NCI-H1105 treated with DMSO at 0.1 percent for 48 hours (cell line): ENCODE data around the gene NAV2.

Source experiments
- DNase-seq: peaks from one replicate; lab custom pipeline; 2025; lab: John Stamatoyannopoulos, UW

The NAV2 gene

DNA sequence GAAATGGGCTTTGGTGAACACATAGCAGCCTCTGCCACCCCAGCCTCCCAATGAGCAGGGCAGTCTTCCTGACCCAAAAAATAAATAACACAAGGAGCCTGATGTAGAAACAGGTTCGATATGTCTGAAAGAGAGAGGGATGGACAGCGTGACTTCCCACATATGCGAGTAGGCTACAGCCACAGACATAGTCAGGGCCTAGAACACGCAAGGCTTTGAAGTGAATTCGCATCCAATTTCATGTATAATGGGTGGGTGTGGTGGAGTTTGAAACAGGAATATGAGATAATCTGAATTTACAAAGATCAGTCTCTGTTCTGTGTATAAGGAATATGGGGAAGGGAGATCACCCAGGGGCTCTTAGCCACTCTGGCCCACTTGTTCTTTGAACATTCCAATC is 373.3 kb downstream of the NAV2 start:
- DNase-seq = no peak

DNA sequence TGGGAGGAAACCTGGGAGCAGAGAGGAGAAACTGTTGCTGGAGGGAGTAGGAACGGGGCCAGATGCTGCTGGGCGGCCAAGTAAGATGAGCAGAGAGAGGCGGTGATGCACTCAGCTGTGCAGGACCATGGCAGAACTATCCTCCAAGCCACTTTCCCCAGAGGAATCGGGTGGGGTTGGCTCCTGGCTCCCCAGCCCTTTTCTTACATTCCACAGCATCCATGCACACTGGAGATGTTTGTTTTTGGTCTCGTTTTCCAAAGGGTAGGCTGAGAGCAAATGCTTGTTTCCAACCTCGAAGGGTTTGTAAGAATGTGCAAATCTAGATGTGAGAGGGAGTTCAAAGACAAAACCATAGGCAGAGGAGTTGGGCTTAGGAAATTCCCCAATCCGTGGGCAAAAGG is 374.5 kb downstream of the NAV2 start:
- DNase-seq = no peak

DNA sequence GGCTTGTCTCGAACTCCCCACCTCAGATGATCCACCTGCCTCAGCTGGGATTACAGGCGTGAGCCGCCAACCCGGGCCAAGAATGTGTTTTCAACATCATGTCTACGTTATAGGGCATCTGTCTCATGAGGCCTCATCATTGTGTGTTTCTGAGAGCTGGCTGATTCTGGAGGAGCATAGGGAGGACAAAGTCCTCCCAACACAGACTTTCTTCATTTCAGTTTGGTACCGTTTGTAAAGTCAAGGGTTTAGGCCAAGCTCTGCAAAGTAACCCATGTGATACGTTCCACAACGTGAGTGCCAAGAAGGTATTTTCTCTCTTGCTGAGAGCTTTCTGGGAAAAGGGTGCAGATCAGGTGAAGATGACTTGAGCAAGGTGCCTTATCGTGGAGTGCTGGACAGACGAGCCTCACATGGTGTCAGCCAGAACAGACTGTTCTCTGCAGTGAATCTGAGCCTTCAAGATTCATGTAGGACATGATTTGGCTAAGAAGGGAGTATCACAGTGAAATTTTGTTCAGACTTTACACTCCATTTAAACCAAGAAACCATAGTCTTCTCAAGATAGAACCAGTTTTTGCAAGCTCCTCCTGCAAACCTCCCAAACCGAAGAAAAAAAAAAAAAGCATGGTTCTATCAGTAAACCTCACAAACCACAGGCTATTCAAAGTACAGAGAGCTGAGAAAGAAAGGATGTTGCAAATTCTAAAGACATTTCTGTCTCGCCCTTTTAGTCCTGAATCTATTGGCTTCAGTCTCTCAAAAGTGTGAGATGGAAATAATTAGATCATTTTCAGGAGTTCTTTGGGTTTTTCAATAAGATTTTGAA is 376.0 kb downstream of the NAV2 start:
- no peak for DNase-seq

DNA sequence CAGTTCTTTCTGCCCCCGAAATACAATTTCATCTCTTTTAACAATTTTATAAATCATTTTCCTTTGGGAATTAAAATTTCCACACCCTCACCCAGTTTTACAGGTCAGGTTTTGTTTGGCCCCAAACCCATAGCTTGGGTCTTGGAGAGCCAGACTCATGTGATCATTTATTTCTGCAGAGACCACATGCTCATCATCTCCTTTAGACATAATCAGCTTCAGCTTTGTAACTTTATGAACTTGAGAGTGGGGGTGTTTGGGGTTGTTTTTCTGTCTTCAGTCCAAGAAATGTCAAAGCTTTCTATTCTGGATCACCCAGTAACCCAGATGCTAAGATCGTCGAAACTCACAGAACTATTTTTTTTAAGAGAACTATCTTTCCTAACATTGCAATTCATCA is 376.7 kb downstream of the NAV2 start:
- no peak for DNase-seq

DNA sequence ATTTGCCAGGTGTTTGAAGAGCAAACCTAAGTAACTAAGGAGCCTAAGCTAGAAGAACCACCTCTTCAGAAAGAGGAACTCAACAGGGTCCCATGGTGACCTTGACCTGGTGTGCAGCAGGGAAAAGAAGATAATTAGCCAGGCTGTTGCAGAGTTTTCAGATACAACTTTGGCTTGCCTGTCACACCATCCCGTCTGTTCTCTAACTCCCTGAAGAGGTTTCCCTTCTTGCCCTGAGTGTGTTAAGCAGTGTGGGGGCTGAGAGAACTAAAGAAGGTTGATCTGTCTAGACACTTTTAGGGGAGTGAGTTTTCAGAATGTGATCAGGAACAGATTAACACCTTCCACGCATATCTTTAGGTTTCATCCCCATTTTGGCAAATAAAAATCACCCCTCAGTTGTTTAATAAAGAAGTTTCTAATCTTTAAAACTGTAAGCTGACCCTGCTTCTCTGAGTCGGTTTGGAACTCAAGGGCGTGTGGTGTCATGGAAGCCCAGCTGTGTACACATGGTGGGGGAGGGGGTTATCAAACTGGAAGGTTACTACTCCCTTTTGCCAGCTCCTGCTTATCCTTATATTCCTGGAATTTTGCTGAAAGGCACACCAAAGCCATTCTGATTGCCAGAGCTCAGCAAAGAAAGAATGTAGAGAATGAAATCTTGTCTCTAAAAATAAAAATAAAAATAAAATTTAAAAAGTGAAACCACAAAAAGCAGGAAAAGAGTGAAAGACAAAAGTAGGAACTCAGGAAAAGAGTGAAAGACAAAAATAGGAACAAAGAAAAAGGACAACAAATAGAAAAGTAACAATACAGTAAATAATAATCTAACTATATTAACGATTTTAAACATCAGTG is 377.4 kb downstream of the NAV2 start:
- peak; percentile 59 for DNase-seq

DNA sequence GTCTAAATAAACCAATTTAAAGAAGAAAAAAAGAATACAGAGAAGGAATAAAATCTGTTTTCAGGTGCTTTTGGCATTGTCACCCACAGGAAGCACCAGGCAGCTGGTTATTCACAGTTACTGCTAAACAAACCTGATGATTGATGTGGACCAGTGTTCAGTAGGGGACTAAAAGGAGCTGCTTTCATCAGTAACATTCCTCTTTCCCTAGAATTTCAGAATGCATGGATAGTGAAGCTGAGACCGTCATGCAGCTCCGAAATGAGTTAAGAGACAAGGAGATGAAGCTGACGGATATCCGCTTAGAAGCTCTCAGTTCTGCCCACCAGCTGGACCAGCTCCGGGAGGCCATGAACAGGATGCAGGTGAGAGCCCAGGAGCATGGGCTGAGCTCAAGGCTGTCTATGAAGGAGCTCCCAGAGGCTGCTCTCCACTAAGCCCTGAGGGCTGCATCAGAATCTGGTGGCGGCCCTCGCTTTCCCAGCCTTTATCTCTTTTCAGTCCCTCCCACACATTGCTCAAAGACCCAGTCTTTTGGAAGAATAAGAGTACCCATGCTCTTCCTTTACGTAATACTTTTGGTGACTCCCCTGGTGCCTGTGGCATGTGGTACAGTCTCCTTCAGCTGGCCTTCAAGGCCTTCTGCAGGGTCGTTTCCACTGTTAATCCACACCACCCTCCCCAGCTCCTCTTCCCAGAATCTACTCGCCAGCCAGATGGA is 378.2 kb downstream of the NAV2 start:
- DNase-seq = no peak

DNA sequence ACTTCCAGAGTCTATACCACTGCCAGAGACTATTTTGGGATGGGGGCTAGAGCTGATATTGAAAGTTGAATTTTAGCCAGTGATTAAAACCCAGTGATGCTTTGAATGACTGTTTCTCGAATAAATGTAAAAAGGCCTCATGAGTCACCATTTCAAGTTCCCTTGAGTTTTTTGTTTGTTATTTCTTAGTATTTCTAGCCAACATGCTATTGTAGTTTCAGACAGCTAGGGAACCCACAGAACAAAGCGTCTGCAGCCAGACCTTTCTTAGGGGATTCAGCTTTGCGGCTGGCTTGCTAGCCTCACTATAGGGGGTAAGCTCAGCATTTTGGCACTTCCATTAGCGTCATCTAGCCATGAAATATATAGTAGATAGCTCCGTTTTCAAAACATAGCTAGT is 381.1 kb downstream of the NAV2 start:
- DNase-seq = no peak

DNA sequence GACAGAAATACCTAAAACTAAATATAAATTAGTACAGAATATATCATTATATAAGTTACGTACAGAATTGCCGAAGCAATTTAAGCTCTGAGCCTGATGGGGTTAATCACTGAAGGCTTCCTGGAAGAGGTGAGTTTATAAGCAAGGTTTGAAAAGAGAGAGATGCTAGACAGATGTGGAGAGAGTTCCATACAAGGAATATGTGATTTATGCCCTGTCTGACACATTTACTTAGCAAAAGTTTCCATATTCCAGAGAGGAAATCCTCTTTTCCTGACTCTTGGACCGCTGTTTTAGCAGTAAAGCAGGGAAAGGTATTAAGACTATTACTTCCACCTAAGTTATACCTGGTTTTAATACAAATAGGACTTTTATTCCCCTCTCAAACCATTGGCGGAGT is 382.6 kb downstream of the NAV2 start:
- no peak for DNase-seq

DNA sequence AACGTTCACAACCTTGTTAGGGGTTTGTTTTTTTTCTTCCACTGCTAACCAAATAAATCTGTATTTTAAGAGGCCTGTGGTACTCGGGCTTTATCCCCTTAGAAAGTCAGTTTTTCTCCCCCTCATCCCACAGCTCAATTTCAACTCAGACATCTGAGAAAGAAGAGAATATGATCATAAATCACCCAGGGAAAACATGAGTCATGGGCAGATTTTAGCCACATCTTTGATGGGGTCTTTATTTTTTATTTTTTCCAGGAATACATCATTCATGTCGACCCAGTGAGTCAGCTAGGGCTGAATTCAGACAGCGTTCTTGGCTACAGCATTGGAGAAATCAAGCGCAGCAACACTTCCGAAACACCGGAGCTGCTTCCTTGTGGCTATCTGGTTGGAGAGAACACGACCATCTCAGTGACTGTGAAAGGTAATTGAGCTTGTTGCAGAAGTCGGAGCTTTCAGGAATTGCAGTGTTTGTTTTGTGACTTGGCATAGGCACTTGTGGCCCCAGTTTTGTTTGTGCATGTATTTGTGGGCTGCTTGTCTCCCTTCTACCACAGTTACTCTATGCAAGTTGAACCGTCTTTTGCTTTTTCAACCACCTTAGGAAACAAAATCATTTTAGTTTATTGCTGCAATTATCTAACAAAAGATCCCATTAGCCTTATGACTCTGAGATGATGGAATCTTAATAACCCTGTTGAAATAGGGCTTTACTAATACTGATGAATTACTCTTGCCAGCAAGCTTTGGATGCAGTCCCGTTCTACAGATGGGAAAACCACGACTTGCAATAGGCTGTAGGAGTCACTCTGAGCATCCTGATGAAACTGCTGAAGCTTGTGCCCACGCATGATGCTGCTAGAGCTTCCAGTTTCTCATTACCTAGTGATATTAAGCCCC is 384.9 kb downstream of the NAV2 start:
- peak; percentile 97 for DNase-seq

DNA sequence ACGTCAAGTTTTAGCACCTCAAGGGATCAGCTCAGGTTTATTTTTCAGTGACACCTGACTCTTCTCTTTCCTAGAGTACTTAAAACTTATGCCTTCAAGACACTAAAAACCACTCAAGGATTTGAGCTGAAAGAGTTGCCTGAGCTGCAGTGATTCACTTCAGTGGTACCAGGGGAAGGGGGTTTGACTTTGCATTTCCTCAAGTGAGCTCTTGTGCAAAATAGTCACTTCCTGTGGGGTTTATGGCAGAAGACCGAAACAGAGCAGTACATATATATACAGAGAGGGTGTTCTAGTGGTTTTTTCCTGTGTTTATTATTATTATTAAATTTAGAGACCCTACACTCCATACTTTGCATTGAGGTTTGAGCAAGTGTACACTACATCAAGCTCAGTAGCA is 386.9 kb downstream of the NAV2 start:
- no peak for DNase-seq

DNA sequence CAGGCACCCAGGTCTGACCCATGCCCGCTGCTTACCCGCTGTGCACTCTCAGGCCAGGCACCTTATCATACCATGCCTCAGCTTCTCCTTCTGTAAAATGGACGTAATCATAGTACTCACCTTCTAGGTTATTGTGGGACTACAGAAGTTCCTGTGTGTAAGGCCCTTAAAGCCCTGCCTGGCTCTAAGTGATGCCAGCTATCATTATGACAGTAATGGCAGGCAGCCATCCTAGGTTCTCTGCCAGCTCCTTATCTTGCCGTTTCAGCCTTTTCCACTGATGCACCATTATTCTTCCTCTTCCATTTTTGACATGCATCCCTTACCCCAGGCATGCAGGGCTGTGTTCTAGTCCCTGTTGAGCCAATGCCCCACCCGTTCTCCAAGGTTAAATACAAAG is 389.8 kb downstream of the NAV2 start:
- no peak for DNase-seq

DNA sequence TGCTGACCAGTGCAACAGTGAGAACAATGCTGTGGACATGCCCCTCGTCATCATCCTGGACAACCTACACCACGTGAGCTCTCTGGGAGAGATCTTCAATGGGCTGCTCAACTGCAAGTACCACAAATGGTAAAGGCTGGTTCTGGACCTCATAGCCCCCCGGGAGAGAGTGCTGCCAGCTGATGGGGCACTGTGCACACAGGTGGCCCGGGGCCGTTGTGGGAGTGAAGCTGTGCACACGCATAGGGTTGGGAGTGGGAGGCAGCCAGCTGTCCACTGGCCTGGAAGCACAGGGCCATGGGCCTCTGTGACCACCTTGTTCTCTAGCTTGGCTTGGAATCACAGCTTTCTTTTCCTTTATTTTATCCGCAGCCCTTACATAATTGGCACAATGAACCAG is 390.6 kb downstream of the NAV2 start:
- no peak for DNase-seq

DNA sequence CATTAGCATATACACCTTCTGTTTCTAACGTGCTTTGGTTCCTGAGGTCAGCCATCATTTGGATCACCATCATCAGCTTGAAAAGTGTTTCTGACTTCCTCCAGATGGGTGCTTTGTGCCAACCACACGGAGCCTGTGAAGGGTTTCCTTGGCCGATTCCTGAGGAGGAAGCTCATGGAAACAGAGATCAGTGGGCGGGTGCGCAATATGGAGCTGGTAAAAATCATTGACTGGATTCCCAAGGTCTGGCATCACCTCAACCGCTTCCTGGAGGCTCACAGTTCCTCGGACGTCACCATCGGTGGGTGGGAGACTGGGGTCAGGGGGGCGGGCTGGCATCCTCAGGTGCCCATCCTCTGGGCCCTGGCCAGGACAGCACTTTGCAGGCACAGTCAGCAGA is 392.8 kb downstream of the NAV2 start:
- DNase-seq = no peak

DNA sequence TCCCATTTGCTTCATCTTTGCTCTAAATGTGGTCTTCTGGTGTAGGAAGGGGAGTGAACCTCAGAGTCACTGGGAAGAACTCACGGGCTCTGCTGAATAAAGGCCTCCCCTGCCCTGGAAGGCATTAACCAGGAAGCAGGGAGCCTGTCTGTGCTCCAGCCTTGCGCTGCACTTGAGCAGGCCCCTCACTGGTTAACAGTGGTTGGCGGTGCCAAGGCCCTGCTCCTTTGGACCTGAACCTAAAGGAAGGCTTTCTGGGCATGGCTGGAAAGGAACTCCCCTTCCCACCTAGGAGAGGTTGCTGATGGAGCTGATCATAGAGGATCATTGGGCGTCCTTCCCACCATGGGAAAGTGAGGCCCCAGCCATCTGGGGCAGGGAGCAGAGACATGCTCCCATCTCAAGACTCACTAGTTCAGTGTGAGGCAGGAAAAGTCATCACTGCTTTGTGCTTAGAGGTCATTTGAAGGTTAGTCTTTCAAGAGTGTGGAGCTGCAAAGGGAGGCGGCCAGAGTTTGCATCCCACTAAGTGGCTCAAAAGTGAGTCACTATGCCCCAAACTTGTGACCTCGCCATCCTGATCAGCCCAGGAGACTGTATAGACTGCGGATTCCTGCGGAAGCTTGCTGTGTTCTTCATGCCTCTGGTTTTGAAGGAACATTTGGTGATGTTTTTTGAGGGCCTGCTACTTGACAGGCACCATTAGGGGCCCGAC is 397.3 kb downstream of the NAV2 start:
- no peak for DNase-seq

DNA sequence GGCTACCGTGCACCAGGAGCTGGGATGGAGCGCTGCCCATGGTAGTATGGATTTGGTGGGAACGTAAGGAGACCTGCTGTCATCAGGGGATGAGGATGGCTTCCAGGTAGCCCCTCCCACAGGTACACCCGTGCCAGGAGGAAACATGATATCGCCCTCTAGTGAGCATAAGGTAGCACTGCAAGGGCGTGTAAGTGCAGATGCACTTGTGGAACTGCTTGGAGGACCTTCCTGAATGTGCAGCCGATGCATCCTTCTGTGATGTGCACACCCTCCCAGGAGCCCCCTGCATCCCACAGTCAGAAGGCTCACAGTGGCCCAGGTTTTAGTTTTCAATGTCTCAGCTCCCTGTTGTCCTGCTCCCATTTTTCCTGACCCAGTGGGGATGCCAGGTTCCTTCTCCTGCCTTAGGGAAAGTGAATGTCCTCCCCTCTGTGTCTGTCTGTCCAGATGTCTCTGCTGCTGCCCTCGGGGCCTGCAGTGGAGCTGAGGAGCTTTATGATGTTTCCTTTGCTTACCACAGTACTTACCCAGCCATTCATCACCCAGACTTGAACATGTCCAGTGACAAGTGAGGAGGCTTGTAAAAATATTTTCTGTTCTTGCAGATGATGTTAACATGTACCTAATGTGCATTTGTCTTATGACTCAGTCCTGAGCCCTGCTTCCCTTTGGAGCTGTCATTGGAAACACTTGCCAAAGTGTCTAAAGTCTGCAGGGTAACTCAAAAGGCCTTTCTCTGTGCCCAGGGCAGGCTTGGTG is 398.5 kb downstream of the NAV2 start:
- DNase-seq = peak; percentile 79

DNA sequence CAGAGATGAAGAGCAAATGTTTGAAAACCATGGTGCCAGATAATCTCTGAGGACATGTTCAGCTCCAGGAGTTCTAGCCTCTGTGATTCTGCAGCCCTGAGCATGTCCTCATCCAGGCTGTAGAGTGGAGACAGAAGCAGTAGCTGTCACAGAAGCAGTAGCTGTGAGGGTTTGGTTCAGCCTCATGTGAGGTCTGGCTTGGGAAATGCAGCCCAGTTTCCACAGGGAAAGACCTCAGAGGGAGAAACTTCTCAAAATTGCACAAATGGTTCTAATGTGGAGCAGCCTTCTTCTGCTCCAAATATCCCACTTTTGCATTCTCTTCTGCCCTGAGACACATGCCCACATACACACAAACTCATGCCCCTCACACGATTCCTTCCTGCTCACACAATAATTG is 399.2 kb downstream of the NAV2 start:
- DNase-seq = no peak

DNA sequence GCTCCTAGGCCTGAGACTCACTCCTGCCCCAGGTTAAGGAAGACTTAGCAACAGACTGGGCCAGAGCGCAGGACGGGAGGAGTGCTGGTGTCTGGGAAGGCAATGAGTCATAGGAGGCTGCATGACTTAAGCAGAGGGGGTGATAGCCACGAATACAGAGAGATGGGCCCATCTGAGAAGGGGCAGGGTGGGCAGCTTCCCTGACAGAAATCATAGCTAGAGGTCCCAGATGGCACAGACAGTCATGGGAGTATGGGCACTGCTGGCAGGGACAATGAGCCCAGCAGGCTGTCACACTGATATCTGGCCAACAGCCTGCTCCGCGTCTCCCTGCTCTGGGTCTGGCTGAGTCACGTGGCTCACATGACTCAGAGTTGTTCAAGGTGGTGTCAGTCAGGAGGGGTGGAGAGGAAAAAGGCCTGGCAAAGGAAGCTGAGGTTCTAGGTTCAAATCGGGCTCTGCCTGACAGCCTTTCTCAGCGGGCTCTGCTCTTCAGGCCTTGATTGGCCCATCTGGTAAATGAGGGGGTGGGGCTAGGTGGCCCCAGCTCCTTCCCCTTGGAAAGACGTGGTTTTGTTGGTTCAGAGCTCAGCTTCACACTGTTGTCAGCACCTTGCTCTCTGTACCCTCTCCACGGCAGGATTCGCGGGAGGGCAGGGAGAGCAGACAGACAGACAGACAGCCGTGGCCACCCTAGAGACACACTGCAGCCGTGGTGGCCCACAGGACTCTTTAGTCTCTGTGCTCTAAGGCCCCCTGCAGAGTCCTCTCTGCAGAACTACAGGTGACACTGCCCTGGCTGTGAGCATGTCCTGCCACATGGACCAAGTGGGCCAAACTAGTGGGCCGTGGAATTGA is 399.9 kb downstream of the NAV2 start:
- DNase-seq = no peak

DNA sequence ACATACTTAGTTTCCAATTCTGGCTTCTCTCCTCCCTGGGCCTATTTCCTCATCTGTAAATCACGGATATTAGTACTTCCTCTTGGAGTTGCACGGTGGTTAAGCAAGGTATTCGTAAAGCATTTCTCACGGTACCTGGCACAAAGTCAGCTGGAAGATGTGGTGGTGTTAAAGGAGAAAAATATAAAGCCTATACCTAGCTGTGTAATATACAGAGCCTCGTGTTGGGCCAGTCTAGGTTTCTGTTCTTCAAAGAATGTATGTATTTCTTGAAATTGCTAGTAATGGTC is 400.5 kb downstream of the NAV2 start:
- no peak for DNase-seq

DNA sequence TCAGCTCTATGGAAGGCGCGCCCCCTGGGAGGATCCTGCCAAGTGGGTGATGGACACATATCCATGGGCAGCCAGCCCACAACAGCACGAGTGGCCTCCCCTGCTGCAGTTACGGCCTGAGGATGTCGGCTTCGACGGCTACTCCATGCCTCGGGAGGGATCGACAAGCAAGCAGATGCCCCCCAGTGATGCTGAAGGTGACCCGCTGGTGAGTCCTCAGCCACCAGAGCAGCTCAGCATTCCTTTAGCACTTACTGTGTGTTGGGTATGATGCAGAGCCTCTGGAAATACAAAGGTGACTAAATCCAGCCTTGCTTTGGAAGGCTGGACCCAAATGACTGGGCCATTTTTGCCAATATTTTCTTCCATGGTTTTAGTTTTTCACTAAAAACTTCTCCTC is 402.0 kb downstream of the NAV2 start:
- DNase-seq = no peak

DNA sequence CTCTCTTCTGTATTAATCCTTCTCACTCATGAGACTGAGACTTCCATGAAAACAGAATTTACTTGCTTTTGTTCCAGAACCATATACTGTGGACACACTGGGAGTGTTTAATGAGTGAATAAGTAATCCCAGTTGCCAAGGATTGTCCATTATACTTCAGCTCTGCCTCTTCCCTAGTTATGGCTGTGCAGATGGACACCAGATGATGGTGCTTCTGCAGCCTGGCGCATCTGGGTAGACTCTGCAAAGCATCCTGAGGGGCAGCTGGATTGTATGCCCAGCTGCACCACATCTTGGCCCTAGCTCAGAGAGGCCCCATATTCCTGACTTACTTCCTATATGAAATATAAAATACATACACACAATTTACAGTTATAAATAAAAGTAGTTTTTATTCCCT is 404.2 kb downstream of the NAV2 start:
- DNase-seq = no peak
